PC-9 (cell line): ENCODE data around the gene ZNF107. TPM values are rescaled to one million over a fixed set of nuclear protein-coding genes. Genes with fewer than 3 reads are reported as not detected.
A peak's percentile ranks its signal among the peaks of the same experiment; 100 is the strongest.

Experiments used
- BruUV-seq: library from RNA; stranded (reverse); fragments of 400-500 nt; replicated peaks from 2 replicates; lab custom pipeline; 2021; lab: Mats Ljungman, UMichigan
- CTCF ChIA-PET: fragments of 300-600 bp; sonication (Branson Sonifier 250); formaldehyde crosslinking; loops from one replicate; lab custom pipeline; 2022; ENCODE audit warnings: antibody characterized with exemption; lab: Charles Lee
- POLR2A ChIA-PET: fragments of 300-600 bp; sonication (Branson Sonifier 250); formaldehyde crosslinking; loops from one replicate; lab custom pipeline; 2022; ENCODE audit warnings: antibody characterized with exemption; ENCODE audit not compliant: unreplicated experiment; lab: Charles Lee
- DNase-seq, 2 experiments: peaks; one replicate each; pipeline versions ENCODE4 v3.0.0 to v3.0.0-alpha.2; 2015 to 2022; ENCODE audit warnings: mixed read lengths in 1 of 2
- H2AFZ ChIP-seq: fragments of 200-600 bp; sonication (generic); 2 replicates; pipeline ENCODE4 v1.8.1; 2017; ENCODE audit warnings: antibody characterized with exemption
- H3F3A ChIP-seq: fragments of 200-600 bp; sonication (generic); 2 replicates; pipeline ENCODE4 v1.8.1; 2017; ENCODE audit warnings: antibody characterized with exemption, mild to moderate bottlenecking, low read depth; ENCODE audit not compliant: insufficient read depth
- H3K27ac ChIP-seq: fragments of 200-600 bp; sonication (generic); 2 replicates; pipeline ENCODE4 v1.6.1; 2016; ENCODE audit warnings: mixed run types
- H3K27me3 ChIP-seq: fragments of 200-600 bp; sonication (generic); 2 replicates; pipeline ENCODE4 v1.6.1; 2016; ENCODE audit warnings: low read depth, mixed run types; ENCODE audit not compliant: insufficient read depth
- H3K36me3 ChIP-seq: fragments of 200-600 bp; sonication (generic); 2 replicates; pipeline ENCODE4 v1.6.1; 2016; ENCODE audit warnings: low read depth, mixed run types
- H3K4me1 ChIP-seq: fragments of 200-600 bp; sonication (generic); replicated peaks from 2 replicates; pipeline ENCODE4 v1.6.1; 2016; ENCODE audit warnings: mixed run types; ENCODE audit not compliant: insufficient read depth
- H3K4me2 ChIP-seq: fragments of 200-600 bp; sonication (generic); 2 replicates; pipeline ENCODE4 v1.6.1; 2017; ENCODE audit warnings: mixed run types
- H3K4me3 ChIP-seq: fragments of 200-600 bp; sonication (generic); 2 replicates; pipeline ENCODE4 v1.6.1; 2016; ENCODE audit warnings: mixed run types
- H3K79me2 ChIP-seq: fragments of 200-600 bp; sonication (generic); 2 replicates; pipeline ENCODE4 v1.6.1; 2017; ENCODE audit warnings: low read depth, mixed run types
- H3K9me2 ChIP-seq: fragments of 200-600 bp; sonication (generic); 2 replicates; pipeline ENCODE4 v1.8.1; 2017; ENCODE audit warnings: mild to moderate bottlenecking; ENCODE audit not compliant: insufficient read depth
- H3K9me3 ChIP-seq: fragments of 200-600 bp; sonication (generic); 2 replicates; pipeline ENCODE4 v1.8.1; 2016; ENCODE audit warnings: low read depth; ENCODE audit not compliant: insufficient read depth
- H4K20me1 ChIP-seq: fragments of 200-600 bp; sonication (generic); 2 replicates; pipeline ENCODE4 v1.8.1; 2017; ENCODE audit not compliant: insufficient read depth
- EZH2 ChIP-seq: fragments of 200-600 bp; sonication (generic); IDR thresholded peaks from 2 replicates; pipeline ENCODE4 v1.8.0; 2017; ENCODE audit warnings: antibody characterized with exemption, low read depth
- intact Hi-C: fragments of 100-400 bp; cut with micrococcal nuclease; formaldehyde crosslinking; loops from one replicate; pipeline ENCODE4 v1.10.0; 2022; ENCODE audit not compliant: unreplicated experiment
- microRNA-seq: library from miRNA; unstranded; fragments of <30 nt; microRNA quantifications from one replicate; pipeline ENCODE4 v1.2.0, GENCODE V29; 2021; ENCODE audit warnings: borderline number of aligned reads, borderline replicate concordance
- total RNA-seq: library from RNA; stranded (reverse); gene quantifications from 2 replicates; pipeline ENCODE4 v1.2.3, GENCODE V29; 2021
- TF ChIP-seq, protein P1 (sequence below): fragments of 200-600 bp; sonication (generic); conservative IDR thresholded peaks from 2 replicates; pipeline ENCODE4 v1.6.1; 2017; ENCODE audit warnings: mixed run types, antibody characterized with exemption, mild to moderate bottlenecking, moderate library complexity

The ZNF107 gene
- total RNA-seq, 1 experiment from 2014 or later = 6.0 TPM

DNA sequence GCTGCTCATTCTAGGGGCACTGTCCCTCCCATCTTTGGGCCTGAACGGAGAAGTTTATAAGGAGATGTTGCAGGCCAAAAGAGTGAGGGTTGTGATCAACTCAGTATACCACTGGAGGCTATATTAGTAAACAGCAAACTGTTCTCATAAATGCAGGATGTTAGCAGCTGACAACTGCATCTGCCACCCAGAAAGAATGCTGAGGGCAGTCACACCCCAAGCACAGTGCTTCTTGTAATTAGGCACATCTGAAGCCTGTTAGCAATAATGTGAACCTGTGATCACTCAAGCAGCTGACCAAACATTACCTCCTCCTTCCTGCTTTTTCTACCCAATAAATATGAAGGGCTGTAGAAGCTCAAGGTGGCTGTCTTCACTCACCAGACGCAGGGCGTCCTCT, 89.9 kb downstream of the ZNF107 start:
- no peak overlapping the region for H3K27ac ChIP-seq
- H3K9me2 ChIP-seq = no peaks in the 10 kb centered on the region
- H3K36me3 ChIP-seq = no peaks in the 10 kb centered on the region
- TF ChIP-seq, protein P1, sequence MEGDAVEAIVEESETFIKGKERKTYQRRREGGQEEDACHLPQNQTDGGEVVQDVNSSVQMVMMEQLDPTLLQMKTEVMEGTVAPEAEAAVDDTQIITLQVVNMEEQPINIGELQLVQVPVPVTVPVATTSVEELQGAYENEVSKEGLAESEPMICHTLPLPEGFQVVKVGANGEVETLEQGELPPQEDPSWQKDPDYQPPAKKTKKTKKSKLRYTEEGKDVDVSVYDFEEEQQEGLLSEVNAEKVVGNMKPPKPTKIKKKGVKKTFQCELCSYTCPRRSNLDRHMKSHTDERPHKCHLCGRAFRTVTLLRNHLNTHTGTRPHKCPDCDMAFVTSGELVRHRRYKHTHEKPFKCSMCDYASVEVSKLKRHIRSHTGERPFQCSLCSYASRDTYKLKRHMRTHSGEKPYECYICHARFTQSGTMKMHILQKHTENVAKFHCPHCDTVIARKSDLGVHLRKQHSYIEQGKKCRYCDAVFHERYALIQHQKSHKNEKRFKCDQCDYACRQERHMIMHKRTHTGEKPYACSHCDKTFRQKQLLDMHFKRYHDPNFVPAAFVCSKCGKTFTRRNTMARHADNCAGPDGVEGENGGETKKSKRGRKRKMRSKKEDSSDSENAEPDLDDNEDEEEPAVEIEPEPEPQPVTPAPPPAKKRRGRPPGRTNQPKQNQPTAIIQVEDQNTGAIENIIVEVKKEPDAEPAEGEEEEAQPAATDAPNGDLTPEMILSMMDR = no peak
- TF ChIP-seq EZH2 = no peak
- H3K79me2 ChIP-seq = no peaks in the 10 kb centered on the region
- ChIA-PET POLR2A (no interaction called here), CTCF (no interaction called here)
- no peak overlapping the region for H2AFZ ChIP-seq
- no peak for DNase-seq
- H4K20me1 ChIP-seq = no peaks in the 10 kb centered on the region
- no peaks in the 10 kb centered on the region for H3K4me1 ChIP-seq
- H3K27me3 ChIP-seq = no peaks in the 10 kb centered on the region
- H3F3A ChIP-seq = no peaks in the 10 kb centered on the region
- no TSS peak for BruUV-seq
- no peak overlapping the region for H3K4me3 ChIP-seq
- no peak overlapping the region for H3K4me2 ChIP-seq
- intact Hi-C loops = no loop called here
- no peaks in the 10 kb centered on the region; the same call in 1 of the 2 replicates for H3K9me3 ChIP-seq

DNA sequence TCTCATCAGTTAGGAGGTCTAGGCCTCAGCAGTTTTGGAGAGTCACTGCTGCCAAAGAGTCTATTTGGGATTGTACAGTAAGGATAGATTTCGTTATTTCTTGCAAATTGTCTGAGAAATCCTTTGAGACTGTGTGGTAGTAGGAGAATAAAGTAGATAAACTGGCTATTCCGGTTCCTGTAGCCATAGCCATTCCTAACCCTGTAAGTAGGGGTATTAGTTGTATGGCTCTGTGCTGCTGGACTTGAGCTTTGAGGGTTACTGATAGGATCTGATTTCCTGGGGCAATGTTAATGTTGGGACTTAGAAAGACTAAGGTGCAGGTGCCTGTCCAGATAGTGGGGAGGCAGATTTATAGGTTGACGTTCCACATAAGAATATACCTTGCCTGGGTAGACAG, 92.2 kb downstream of the ZNF107 start:
- Histone ChIP-seq H3F3A (no peaks in the 10 kb centered on the region), H3K27me3 (no peaks in the 10 kb centered on the region), H3K9me3 (no peaks in the 10 kb centered on the region; the same call in 1 of the 2 replicates), H3K9me2 (no peaks in the 10 kb centered on the region), H3K36me3 (no peaks in the 10 kb centered on the region), H3K4me1 (no peaks in the 10 kb centered on the region), H3K4me2 (no peak overlapping the region), H4K20me1 (no peaks in the 10 kb centered on the region), H3K27ac (no peak overlapping the region), H3K4me3 (no peak overlapping the region), H3K79me2 (no peaks in the 10 kb centered on the region), H2AFZ (no peak overlapping the region)
- ChIA-PET CTCF (no interaction called here), POLR2A (no interaction called here)
- TF ChIP-seq, protein P1 = no peak
- no peak for TF ChIP-seq EZH2
- DNase-seq = peak in 1 of 2 experiments; percentile 64
- no TSS peak for BruUV-seq
- intact Hi-C loops = no loop called here

Small RNA genes within 50 kb of the gene (microRNA-seq; reads per million reads assigned to microRNA genes)
- gene MIR6839 = not detected

Other genes starting within 250 kb of the ZNF107 start
- gene ZNF680, start 103.1 kb upstream of the ZNF107 start, total RNA-seq = 16.4 and 17.9 TPM in 2 replicates
- 7.4 and 8.4 TPM in 2 replicates for gene ZNF138, start 128.3 kb downstream of the ZNF107 start, total RNA-seq
- 3.4 and 4.6 TPM in 2 replicates for gene ZNF273, start 237.1 kb downstream of the ZNF107 start, total RNA-seq